Measurements from ENCODE around the gene PEX5. TPM values are rescaled to one million over a fixed set of nuclear protein-coding genes. Genes with fewer than 3 reads are reported as not detected.
A peak's percentile ranks its signal among the peaks of the same experiment; 100 is the strongest.

Gene PEX5
- total RNA-seq, 1 donor from 2014 or later, result 65.4 TPM

DNA sequence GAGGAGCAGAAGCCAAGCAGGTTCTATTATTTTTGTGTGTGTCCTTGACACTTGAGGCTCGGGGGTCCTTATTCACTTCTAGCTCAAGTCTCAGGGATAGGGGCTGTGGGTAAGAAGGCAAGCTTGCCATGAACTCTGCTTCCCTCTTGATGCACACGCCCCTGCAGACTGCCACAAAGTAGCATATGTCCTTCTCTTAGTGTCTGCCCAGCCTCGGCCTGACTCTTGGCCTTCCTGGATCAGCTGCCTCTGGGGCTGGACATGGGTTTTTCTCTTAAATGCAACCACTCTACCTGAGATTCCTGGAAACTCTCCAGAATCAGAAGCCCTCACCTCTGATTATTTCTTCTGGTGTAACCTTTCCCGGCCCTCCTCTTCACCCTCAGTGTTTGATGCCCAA is 28.2 kb upstream of the PEX5 start:
- DNase-seq (ENCODE audit: low spot score, unreplicated experiment), result no peak
- Mint-ChIP-seq H3K4me1 (ENCODE audit: low read depth) (peaks cover 4% of the 10 kb centered on the region), H3K9me3 (ENCODE audit: low read depth) (peaks cover 10% of the 10 kb centered on the region), H3K27me3 (peaks cover 16% of the 10 kb centered on the region), H3K4me3 (ENCODE audit: low read depth) (no peak overlapping the region), H3K36me3 (ENCODE audit: insufficient read depth) (no peaks in the 10 kb centered on the region), H3K27ac (no peak overlapping the region)
- no peak for TF ChIP-seq CTCF (IDR thresholded peaks at IDR 0.05; ENCODE audit: unreplicated experiment)

- peaks cover 4% of the 10 kb centered on the region for H3K4me1 Mint-ChIP-seq (ENCODE audit: low read depth)
- H3K27ac Mint-ChIP-seq, result no peak overlapping the region
- no peak for TF ChIP-seq CTCF (IDR thresholded peaks at IDR 0.05; ENCODE audit: unreplicated experiment)
- peaks cover 16% of the 10 kb centered on the region for H3K27me3 Mint-ChIP-seq
- no peak for DNase-seq (ENCODE audit: low spot score, unreplicated experiment)
- peaks cover 14% of the 10 kb centered on the region for H3K9me3 Mint-ChIP-seq (ENCODE audit: low read depth)
- H3K4me3 Mint-ChIP-seq (ENCODE audit: low read depth), result no peak overlapping the region
- no peaks in the 10 kb centered on the region for H3K36me3 Mint-ChIP-seq (ENCODE audit: insufficient read depth)
Measured at GRCh38 chr12:7161811-7162210, 27.7 kb upstream of the PEX5 start.

- Mint-ChIP-seq H3K4me1 (ENCODE audit: low read depth) (peaks cover 4% of the 10 kb centered on the region), H3K9me3 (ENCODE audit: low read depth) (peaks cover 23% of the 10 kb centered on the region), H3K4me3 (ENCODE audit: low read depth) (peak overlapping the region; percentile 64), H3K27me3 (peaks cover 16% of the 10 kb centered on the region), H3K27ac (no peak overlapping the region), H3K36me3 (ENCODE audit: insufficient read depth) (peaks cover 1% of the 10 kb centered on the region)
- DNase-seq (ENCODE audit: low spot score, unreplicated experiment), result peak; percentile 57
- TF ChIP-seq CTCF (IDR thresholded peaks at IDR 0.05; ENCODE audit: unreplicated experiment), result peak; percentile 87
Measured at GRCh38 chr12:7162691-7163114, 26.8 kb upstream of the PEX5 start.

DNA sequence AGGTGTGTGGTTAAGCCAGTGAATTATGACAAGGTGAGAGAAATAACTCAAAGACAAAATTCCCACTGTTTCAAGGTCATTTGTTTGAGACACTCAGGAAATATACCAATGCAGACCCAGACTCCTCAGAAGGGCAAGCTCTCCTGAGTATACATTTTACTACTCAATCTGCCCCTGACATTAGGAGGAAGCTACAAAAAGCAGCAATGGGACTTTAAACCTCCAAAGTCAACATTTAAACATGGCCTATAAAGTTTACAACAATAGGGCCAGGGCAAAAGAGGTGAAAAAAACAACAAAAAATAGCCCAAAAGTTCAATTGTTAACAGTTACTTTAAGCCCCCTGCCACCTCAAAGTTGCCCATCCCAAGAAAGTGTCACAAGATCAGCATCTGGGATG is 19.5 kb upstream of the PEX5 start:
- no peak for DNase-seq (ENCODE audit: low spot score, unreplicated experiment)
- H3K4me1 Mint-ChIP-seq (ENCODE audit: low read depth), result no peaks in the 10 kb centered on the region
- H3K4me3 Mint-ChIP-seq (ENCODE audit: low read depth), result no peak overlapping the region
- no peak for TF ChIP-seq CTCF (IDR thresholded peaks at IDR 0.05; ENCODE audit: unreplicated experiment)
- peaks cover 61% of the 10 kb centered on the region for H3K9me3 Mint-ChIP-seq (ENCODE audit: low read depth)
- H3K36me3 Mint-ChIP-seq (ENCODE audit: insufficient read depth), result peaks cover 3% of the 10 kb centered on the region
- H3K27me3 Mint-ChIP-seq, result no peaks in the 10 kb centered on the region
- H3K27ac Mint-ChIP-seq, result no peak overlapping the region

DNA sequence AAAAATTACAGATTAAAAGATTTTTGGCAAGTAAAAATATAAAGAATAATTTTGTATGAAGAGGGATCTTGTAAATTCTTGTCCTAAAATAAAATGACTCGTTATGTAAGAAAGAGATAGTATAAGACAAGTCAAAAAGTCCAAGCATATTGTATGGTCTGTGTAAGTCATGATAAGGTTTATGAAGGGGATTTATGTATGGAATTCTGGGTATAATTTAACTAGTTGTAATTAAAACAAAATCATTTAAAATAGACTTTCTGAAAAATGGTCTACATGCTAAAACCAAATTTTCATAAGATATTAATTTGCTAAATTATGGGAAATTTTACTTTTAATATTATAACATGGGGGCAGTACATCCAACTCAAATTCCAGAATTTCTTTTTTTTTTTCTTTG is 17.6 kb upstream of the PEX5 start:
- peaks cover 59% of the 10 kb centered on the region for H3K9me3 Mint-ChIP-seq (ENCODE audit: low read depth)
- no peak for TF ChIP-seq CTCF (IDR thresholded peaks at IDR 0.05; ENCODE audit: unreplicated experiment)
- H3K4me3 Mint-ChIP-seq (ENCODE audit: low read depth), result no peak overlapping the region
- H3K27ac Mint-ChIP-seq, result no peak overlapping the region
- DNase-seq (ENCODE audit: low spot score, unreplicated experiment), result no peak
- H3K27me3 Mint-ChIP-seq, result peaks cover 8% of the 10 kb centered on the region
- H3K36me3 Mint-ChIP-seq (ENCODE audit: insufficient read depth), result peaks cover 3% of the 10 kb centered on the region
- no peaks in the 10 kb centered on the region for H3K4me1 Mint-ChIP-seq (ENCODE audit: low read depth)
